Measurements from ENCODE around the gene TRIP13.

The TRIP13 gene

GRCh38 chr5:953535-954449 lies 61.1 kb downstream of the TRIP13 start:
- no peak for DNase-seq (ENCODE audit: low read depth)

- DNase-seq (ENCODE audit: low read depth), result no peak
Observed at GRCh38 chr5:955886-956761, 63.4 kb downstream of the TRIP13 start.

- DNase-seq (ENCODE audit: low read depth), result peak; percentile 16
Observed at GRCh38 chr5:956941-957747, 64.5 kb downstream of the TRIP13 start.

GRCh38 chr5:957748-958485 lies 65.2 kb downstream of the TRIP13 start:
- no peak for DNase-seq (ENCODE audit: low read depth)

- no peak for DNase-seq (ENCODE audit: low read depth)
Observed at GRCh38 chr5:958701-959571, 66.3 kb downstream of the TRIP13 start.

GRCh38 chr5:959581-960531 lies 67.2 kb downstream of the TRIP13 start:
- no peak for DNase-seq (ENCODE audit: low read depth)

GRCh38 chr5:960551-960950 lies 67.9 kb downstream of the TRIP13 start:
- no peak for DNase-seq (ENCODE audit: low read depth)

- DNase-seq (ENCODE audit: low read depth), result no peak
Observed at GRCh38 chr5:961002-961710, 68.5 kb downstream of the TRIP13 start.

GRCh38 chr5:961711-962240 lies 69.1 kb downstream of the TRIP13 start:
- no peak for DNase-seq (ENCODE audit: low read depth)

- DNase-seq (ENCODE audit: low read depth), result no peak
Observed at GRCh38 chr5:962386-962785, 69.7 kb downstream of the TRIP13 start.

- no peak for DNase-seq (ENCODE audit: low read depth)
Observed at GRCh38 chr5:962801-963200, 70.1 kb downstream of the TRIP13 start.

- DNase-seq (ENCODE audit: low read depth), result no peak
Observed at GRCh38 chr5:963310-963672, 70.6 kb downstream of the TRIP13 start.

- peak; percentile 25 for DNase-seq (ENCODE audit: low read depth)
Observed at GRCh38 chr5:963673-964531, 71.2 kb downstream of the TRIP13 start.

GRCh38 chr5:964821-965220 lies 72.1 kb downstream of the TRIP13 start:
- no peak for DNase-seq (ENCODE audit: low read depth)

- DNase-seq (ENCODE audit: low read depth), result no peak
Observed at GRCh38 chr5:965604-966344, 73.1 kb downstream of the TRIP13 start.

- DNase-seq (ENCODE audit: low read depth), result no peak
Observed at GRCh38 chr5:966345-966710, 73.6 kb downstream of the TRIP13 start.

GRCh38 chr5:966941-967340 lies 74.3 kb downstream of the TRIP13 start:
- DNase-seq (ENCODE audit: low read depth), result no peak

Data from activated T-cell treated with anti-CD3 and anti-CD28 coated beads for 24 hours (primary cell).